ENCODE measurements around the gene LACTBL1.

LACTBL1 gene

DNA sequence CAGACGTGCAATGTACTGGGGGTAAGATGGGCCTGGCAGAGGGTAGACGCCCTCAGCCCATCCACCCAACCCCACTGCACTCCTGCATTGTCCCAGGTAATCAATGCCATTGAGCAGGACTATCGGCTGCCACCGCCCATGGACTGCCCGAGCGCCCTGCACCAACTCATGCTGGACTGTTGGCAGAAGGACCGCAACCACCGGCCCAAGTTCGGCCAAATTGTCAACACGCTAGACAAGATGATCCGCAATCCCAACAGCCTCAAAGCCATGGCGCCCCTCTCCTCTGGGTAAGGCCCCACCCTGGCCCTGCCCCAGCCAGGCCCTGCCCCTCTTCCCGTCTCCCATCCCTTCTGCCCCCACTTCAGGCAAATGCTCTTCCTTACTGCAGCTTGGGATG, 62.4 kb downstream of the LACTBL1 start:
- DNase-seq: no peak

DNA sequence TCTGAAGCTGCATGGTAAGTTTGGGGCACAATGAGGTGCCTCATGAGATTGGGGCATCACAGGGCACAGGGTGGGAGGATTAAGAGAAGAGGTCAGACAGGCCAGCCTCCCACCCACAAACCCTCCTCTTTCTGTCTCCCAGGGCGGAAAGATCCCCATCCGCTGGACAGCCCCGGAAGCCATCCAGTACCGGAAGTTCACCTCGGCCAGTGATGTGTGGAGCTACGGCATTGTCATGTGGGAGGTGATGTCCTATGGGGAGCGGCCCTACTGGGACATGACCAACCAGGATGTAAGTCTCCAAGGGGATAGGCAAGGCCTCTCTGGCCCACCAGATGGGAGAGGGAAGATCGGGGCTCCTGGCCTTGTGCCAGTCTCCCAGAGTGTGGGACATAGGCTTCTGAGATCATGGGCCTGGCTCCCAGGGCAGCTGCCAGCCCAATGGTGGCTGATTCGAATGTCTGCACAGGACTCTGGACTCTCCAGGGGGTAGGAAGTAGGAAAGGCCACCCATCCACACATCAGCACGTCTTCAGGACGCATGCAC, 63.7 kb downstream of the LACTBL1 start:
- DNase-seq: no peak

DNA sequence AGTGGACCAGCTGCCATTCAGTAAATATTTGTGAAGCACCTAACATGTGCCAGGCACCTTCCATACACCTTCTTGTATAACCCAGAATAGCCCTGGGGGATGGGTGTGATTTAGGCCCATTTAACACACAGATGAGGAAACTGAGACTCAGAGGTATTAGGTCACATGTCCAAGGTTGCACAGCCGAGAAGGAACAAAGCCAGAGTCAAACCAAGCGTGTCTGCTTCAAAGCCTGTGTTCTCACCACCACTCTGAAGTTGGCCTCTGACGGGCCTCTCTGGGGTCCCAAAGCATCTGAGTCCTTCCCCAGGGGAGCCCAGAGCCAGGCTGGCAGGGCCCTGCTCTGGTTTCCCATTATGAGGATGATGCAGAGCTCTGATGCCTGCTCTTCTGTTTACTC, 65.1 kb downstream of the LACTBL1 start:
- no peak for DNase-seq

DNA sequence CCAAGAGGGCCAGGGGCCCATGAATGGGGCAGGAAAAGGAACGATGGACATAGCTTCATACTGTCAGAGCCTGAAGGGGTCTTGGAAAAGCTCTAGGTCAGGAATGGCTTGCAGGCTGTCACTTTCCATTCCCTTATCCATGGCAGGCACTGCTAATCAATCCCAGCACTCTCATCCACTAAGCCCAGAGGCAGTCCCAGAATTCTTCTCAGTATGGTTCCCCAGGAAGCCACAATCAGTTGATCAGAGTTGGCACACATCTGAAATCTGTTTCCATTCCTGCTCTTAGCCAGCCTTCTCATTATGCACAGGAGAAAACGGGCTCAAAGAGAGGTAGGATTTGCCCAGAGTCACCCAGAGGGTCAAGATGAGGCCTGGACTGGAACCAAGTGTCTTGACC, 65.7 kb downstream of the LACTBL1 start:
- no peak for DNase-seq

DNA sequence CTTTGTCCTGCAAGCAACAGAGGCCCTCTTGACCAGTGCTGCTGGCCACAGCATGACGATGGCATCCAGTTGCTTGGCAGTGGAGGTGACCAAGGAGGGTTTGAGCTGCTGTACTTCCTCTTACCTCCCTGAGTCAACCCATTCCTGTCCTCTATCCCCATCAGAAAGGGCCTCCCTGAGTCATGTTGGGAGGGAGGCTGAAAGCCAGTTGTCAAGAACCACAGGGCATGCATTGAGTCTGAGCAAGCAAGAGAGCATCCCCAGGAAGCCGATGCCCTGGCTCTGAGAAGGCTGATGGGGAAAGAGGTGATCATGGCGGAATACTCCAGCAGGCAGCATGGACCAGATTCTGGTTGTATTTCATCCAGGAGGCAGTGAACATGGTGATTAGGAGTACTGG, 69.6 kb downstream of the LACTBL1 start:
- DNase-seq: no peak

Measured in C1 segment of cervical spinal cord (tissue), 14 donors.